Vagina (tissue), 2 donors: Measurements from ENCODE around the gene KCNA3. TPM values are rescaled to one million over a fixed set of nuclear protein-coding genes. Genes with fewer than 3 reads are reported as not detected.

Source experiments
- DNase-seq, 2 donors: peaks; one replicate each; pipeline ENCODE4 v3.0.0-alpha.2; 2017; ENCODE audit errors: extremely low spot score in 2 of 2
- H3K27ac ChIP-seq: fragments of 200-600 bp; sonication (generic); one replicate; pipeline ENCODE4 v1.5.1; 2019
- H3K27me3 ChIP-seq: fragments of 200-600 bp; sonication (generic); one replicate; pipeline ENCODE4 v1.5.1; 2019
- H3K36me3 ChIP-seq, 2 donors: fragments of 200-600 bp; sonication (generic); one replicate each; pipeline ENCODE4 v1.5.1; 2017 to 2019
- H3K4me1 ChIP-seq: fragments of 200-600 bp; sonication (generic); one replicate; pipeline ENCODE4 v1.5.1; 2019
- H3K4me3 ChIP-seq, 2 donors: fragments of 200-600 bp; sonication (generic); 1 replicate in 1 of 2; 2 replicates in 1 of 2; pipeline ENCODE4 v1.5.1; 2016 to 2019
- H3K9me3 ChIP-seq: fragments of 200-600 bp; sonication (generic); one replicate; pipeline ENCODE4 v1.5.1; 2019
- CTCF ChIP-seq, 3 experiments: fragments of 450-650 bp in 2 of 3; fragments of 200-600 bp in 1 of 3; sonication (generic) in 1 of 3; IDR thresholded peaks; one replicate each; pipeline ENCODE4 v1.5.1; 2017 to 2019; ENCODE audit warnings: antibody characterized with exemption in 3 of 3, mild to moderate bottlenecking in 2 of 3, moderate library complexity in 2 of 3
- POLR2A ChIP-seq, 2 donors: fragments of 450-650 bp; IDR thresholded peaks; one replicate each; pipeline ENCODE4 v1.6.1; 2017; ENCODE audit warnings: antibody characterized with exemption in 2 of 2, mild to moderate bottlenecking in 2 of 2, moderate library complexity in 2 of 2
- POLR2AphosphoS5 ChIP-seq, 2 donors: sonication (generic); formaldehyde crosslinking; IDR thresholded peaks; one replicate each; pipeline ENCODE4 v1.9.0; 2017; ENCODE audit warnings: antibody characterized with exemption in 2 of 2, mild to moderate bottlenecking in 2 of 2, low read depth in 1 of 2; ENCODE audit not compliant: insufficient read depth in 1 of 2
- intact Hi-C: fragments of 100-400 bp; cut with DNase I; formaldehyde crosslinking; loops from one replicate; pipeline ENCODE4 v1.15.1; 2023
- total RNA-seq: library from RNA; depleted of rRNA; stranded (reverse); fragments of >200 nt; gene quantifications from one replicate; pipeline ENCODE4 v1.2.3, GENCODE V29; 2016

Gene KCNA3
- total RNA-seq, 1 donor from 2014 or later: 8.1 TPM

- Histone ChIP-seq H3K9me3 (no peaks in the 10 kb centered on the region), H3K4me1 (no peaks in the 10 kb centered on the region), H3K27me3 (no peaks in the 10 kb centered on the region), H3K4me3 (no peak overlapping the region), H3K27ac (no peak overlapping the region), H3K36me3 (no peaks in the 10 kb centered on the region)
- DNase-seq: no peak
- intact Hi-C loops: no loop called here
- TF ChIP-seq POLR2AphosphoS5 (IDR thresholded peaks at IDR 0.05; ENCODE audit: insufficient read depth in 1 of 2, low read depth in 1 of 2) (no peak), CTCF (IDR thresholded peaks at IDR 0.05) (no peak), POLR2A (IDR thresholded peaks at IDR 0.05) (no peak)
Observed at GRCh38 chr1:110627764-110628163, 47.0 kb downstream of the KCNA3 start.

- no peaks in the 10 kb centered on the region for H3K27me3 ChIP-seq
- intact Hi-C loops: no loop called here
- no peak for DNase-seq
- TF ChIP-seq POLR2A (IDR thresholded peaks at IDR 0.05): no peak
- no peak for TF ChIP-seq CTCF (IDR thresholded peaks at IDR 0.05)
- no peak for TF ChIP-seq POLR2AphosphoS5 (IDR thresholded peaks at IDR 0.05; ENCODE audit: insufficient read depth in 1 of 2, low read depth in 1 of 2)
- H3K9me3 ChIP-seq: no peaks in the 10 kb centered on the region
- no peaks in the 10 kb centered on the region for H3K36me3 ChIP-seq
- no peaks in the 10 kb centered on the region for H3K4me1 ChIP-seq
- H3K27ac ChIP-seq: no peak overlapping the region
- no peak overlapping the region for H3K4me3 ChIP-seq
Observed at GRCh38 chr1:110626889-110627288, 47.9 kb downstream of the KCNA3 start.

Other genes with a start within 250 kb of the KCNA3 start
- 7.4 TPM for gene PROK1, start 223.8 kb downstream of the KCNA3 start, total RNA-seq
- gene KCNA10, start 155.8 kb downstream of the KCNA3 start, total RNA-seq: not detected
- 0.74 TPM for gene KCNA2, start 68.6 kb downstream of the KCNA3 start, total RNA-seq
- 41.5 TPM for gene CD53, start 198.2 kb upstream of the KCNA3 start, total RNA-seq